Epithelial cell of esophagus (primary cell): ENCODE data around the gene FXYD7.

Experiments used
- DNase-seq: peaks from one replicate; pipeline ENCODE4 v3.0.0; 2010; ENCODE audit warnings: low read depth
- H3K4me3 ChIP-seq: 2 replicates; pipeline ENCODE4 v1.5.1; 2011; ENCODE audit warnings: mild to moderate bottlenecking, low read length, control low read depth
- CTCF ChIP-seq: IDR thresholded peaks from 2 replicates; pipeline ENCODE4 v1.5.1; 2011; ENCODE audit warnings: low read depth, mild to moderate bottlenecking, low read length, control low read depth, inconsistent platforms; ENCODE audit not compliant: insufficient read depth; ENCODE audit errors: missing control alignments

The FXYD7 gene

GRCh38 chr19:35105411-35106290, 37.4 kb upstream of the FXYD7 start:
- no peak for DNase-seq
- TF ChIP-seq CTCF, result no peak
- no peak overlapping the region for H3K4me3 ChIP-seq

GRCh38 chr19:35106291-35106583, 36.8 kb upstream of the FXYD7 start:
- DNase-seq, result no peak
- no peak overlapping the region for H3K4me3 ChIP-seq
- no peak for TF ChIP-seq CTCF

GRCh38 chr19:35106898-35107541, 36.0 kb upstream of the FXYD7 start:
- DNase-seq, result no peak
- TF ChIP-seq CTCF, result no peak
- H3K4me3 ChIP-seq, result no peak overlapping the region

- peak; percentile 86 for DNase-seq
- no peak overlapping the region for H3K4me3 ChIP-seq
- TF ChIP-seq CTCF, result no peak
Measured at GRCh38 chr19:35107545-35107944, 35.5 kb upstream of the FXYD7 start.

GRCh38 chr19:35108730-35109129, 34.3 kb upstream of the FXYD7 start:
- H3K4me3 ChIP-seq, result no peak overlapping the region
- DNase-seq, result no peak
- TF ChIP-seq CTCF, result no peak

GRCh38 chr19:35109395-35110112, 33.5 kb upstream of the FXYD7 start:
- no peak overlapping the region for H3K4me3 ChIP-seq
- no peak for TF ChIP-seq CTCF
- DNase-seq, result peak; percentile 59
